CD4-positive, alpha-beta memory T cell (primary cell): ENCODE measurements around the gene BEST1. TPM values are rescaled to one million over a fixed set of nuclear protein-coding genes. Genes with fewer than 3 reads are reported as not detected.
A peak's percentile ranks its signal among the peaks of the same experiment; 100 is the strongest.

ENCODE experiments used
- CTCF ChIA-PET: fragments of 350-600 bp; sonication (Branson Sonifier 250); formaldehyde crosslinking; loops from one replicate; lab custom pipeline; 2021; ENCODE audit warnings: inconsistent platforms; ENCODE audit not compliant: partially characterized antibody; lab: Charles Lee
- POLR2A ChIA-PET: fragments of 350-600 bp; sonication (Branson Sonifier 250); formaldehyde crosslinking; loops from one replicate; lab custom pipeline; 2021; ENCODE audit not compliant: partially characterized antibody; lab: Charles Lee
- DNase-seq, 5 donors: peaks; one replicate each; pipeline versions ENCODE4 v3.0.0 to v3.0.0-alpha.2; 2020 to 2022; ENCODE audit warnings: mixed read lengths in 1 of 5
- H3K27ac ChIP-seq: one replicate; pipeline ENCODE4 v1.7.0; 2013; ENCODE audit warnings: low read depth, low read length
- H3K27me3 ChIP-seq: 2 replicates; pipeline ENCODE4 v1.7.0; 2013; ENCODE audit warnings: mild to moderate bottlenecking, low read length, moderate library complexity; ENCODE audit not compliant: insufficient read depth
- H3K36me3 ChIP-seq: 2 replicates; pipeline ENCODE4 v1.7.0; 2013; ENCODE audit warnings: mild to moderate bottlenecking, low read length, moderate library complexity; ENCODE audit not compliant: insufficient read depth
- H3K4me1 ChIP-seq: 2 replicates; pipeline ENCODE4 v1.7.0; 2013; ENCODE audit warnings: mild to moderate bottlenecking, low read length, moderate library complexity; ENCODE audit not compliant: insufficient read depth
- H3K4me3 ChIP-seq, 2 donors: one replicate each; pipeline ENCODE4 v1.7.0; 2013; ENCODE audit warnings: low read length in 2 of 2, mild to moderate bottlenecking in 1 of 2
- H3K9me3 ChIP-seq, 2 donors: one replicate each; pipeline ENCODE4 v1.7.0; 2013; ENCODE audit warnings: low read length in 2 of 2, control low read depth in 1 of 2; ENCODE audit not compliant: control insufficient read depth in 1 of 2
- H3K27ac Mint-ChIP-seq, 7 donors: one replicate each; pipeline ENCODE4 v1.8.0; 2020 to 2021; ENCODE audit warnings: mixed read lengths in 7 of 7, mild to moderate bottlenecking in 6 of 7, inconsistent platforms in 3 of 7, moderate library complexity in 3 of 7
- H3K27me3 Mint-ChIP-seq, 2 donors: one replicate each; pipeline ENCODE4 v1.8.0; 2020 to 2021; ENCODE audit warnings: mixed read lengths in 2 of 2
- H3K36me3 Mint-ChIP-seq, 2 donors: one replicate each; pipeline ENCODE4 v1.8.0; 2020 to 2021; ENCODE audit warnings: mixed read lengths in 2 of 2, inconsistent platforms in 1 of 2, mild to moderate bottlenecking in 1 of 2
- H3K4me1 Mint-ChIP-seq, 4 donors: one replicate each; pipeline ENCODE4 v1.8.0; 2020 to 2021; ENCODE audit warnings: mixed read lengths in 4 of 4, mild to moderate bottlenecking in 1 of 4
- H3K4me3 Mint-ChIP-seq, 8 donors: one replicate each; pipeline ENCODE4 v1.8.0; 2020 to 2021; ENCODE audit warnings: mixed read lengths in 8 of 8, mild to moderate bottlenecking in 7 of 8, moderate library complexity in 6 of 8, inconsistent platforms in 3 of 8
- H3K9me3 Mint-ChIP-seq, 8 donors: one replicate each; pipeline ENCODE4 v1.8.0; 2020 to 2021; ENCODE audit warnings: mixed read lengths in 8 of 8, mild to moderate bottlenecking in 5 of 8, inconsistent platforms in 3 of 8, moderate library complexity in 1 of 8
- intact Hi-C: fragments of 100-400 bp; cut with micrococcal nuclease; formaldehyde crosslinking; loops from one replicate; pipeline ENCODE4 v1.15.1; 2023
- polyA plus RNA-seq, 2 donors: library from polyadenylated mRNA; unstranded; fragments of 300-500 nt; fragmentation: Illumina TruSeq; gene quantifications; one replicate each; pipeline ENCODE4 v1.2.3, GENCODE V29; 2021
- total RNA-seq, 2 experiments: library from RNA; stranded (reverse); gene quantifications; one replicate each; pipeline ENCODE4 v1.2.3, GENCODE V29; 2021

BEST1 gene
- total and polyA plus RNA-seq, 4 experiments from 2014 or later: 0.26 to 1.3 (median 0.89) TPM

GRCh38 chr11:61955422-61956135, 5.4 kb downstream of the BEST1 start:
- Histone ChIP-seq H3K36me3 (no peaks in the 10 kb centered on the region), H3K9me3 (no peaks in the 10 kb centered on the region), H3K27me3 (peaks cover 6% of the 10 kb centered on the region), H3K27ac (no peak overlapping the region), H3K4me1 (peaks cover 10% of the 10 kb centered on the region), H3K4me3 (no peak overlapping the region)
- Mint-ChIP-seq H3K4me3 (peak overlapping the region in 7 of 8 donors; percentile 17 to 65 (median 43)), H3K36me3 (no peaks in the 10 kb centered on the region), H3K4me1 (peaks cover 2 to 9% (median 6%) of the 10 kb centered on the region in 4 donors), H3K9me3 (peaks cover 0 to 3% (median 0%) of the 10 kb centered on the region in 8 donors), H3K27ac (peak overlapping the region in 4 of 7 donors; percentile 17 to 86 (median 33)), H3K27me3 (peaks cover 2 to 5% of the 10 kb centered on the region in 2 donors)
- POLR2A ChIA-PET: interaction anchor here (0.9 to 1.2 kb wide), 2 partner anchors 10 to 12 kb away, joined by 3 to 10 read pairs; partner anchors contain the start of gene FTH1
- peak; percentile 24 to 39 (median 35) for DNase-seq
- CTCF ChIA-PET: no interaction called here
- intact Hi-C loops: no loop called here

DNA sequence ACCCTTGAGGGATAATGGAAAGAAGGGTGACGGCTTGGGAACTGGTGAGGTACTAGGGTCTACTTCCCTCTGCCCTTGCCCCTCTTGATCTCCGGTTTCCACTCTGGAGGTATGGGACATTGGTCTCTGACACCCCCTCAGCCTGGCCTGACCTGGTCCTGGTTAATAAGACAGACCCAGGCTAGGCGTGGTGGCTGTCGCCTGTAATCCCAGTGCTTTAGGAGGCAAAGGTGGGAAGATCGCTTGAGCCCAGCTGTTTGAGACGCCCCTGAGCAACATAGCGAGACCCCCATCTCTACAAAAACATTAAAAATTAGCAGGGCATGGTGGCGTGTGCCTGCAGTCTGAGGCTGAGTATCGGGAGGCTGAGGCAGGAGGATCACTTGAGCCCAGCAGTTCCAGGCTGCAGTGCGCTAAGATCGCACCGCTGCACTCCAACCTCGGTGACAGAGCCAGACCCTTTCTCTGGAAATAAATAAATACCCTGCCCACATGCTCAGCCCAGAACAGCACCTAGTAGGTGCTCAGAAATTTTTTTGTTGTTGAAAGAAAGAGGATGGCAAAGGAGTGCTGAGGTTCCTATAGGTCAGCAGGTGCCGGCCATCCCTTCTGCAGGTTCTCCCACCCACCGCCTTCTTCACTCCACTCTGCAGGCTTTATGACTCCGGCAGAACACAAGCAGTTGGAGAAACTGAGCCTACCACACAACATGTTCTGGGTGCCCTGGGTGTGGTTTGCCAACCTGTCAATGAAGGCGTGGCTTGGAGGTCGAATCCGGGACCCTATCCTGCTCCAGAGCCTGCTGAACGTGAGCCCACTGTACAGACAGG, 6.3 kb downstream of the BEST1 start:
- Mint-ChIP-seq H3K36me3 (no peaks in the 10 kb centered on the region), H3K27me3 (peaks cover 2 to 5% of the 10 kb centered on the region in 2 donors), H3K27ac (peak overlapping the region in 3 of 7 donors; percentile 31 to 84 (median 35)), H3K9me3 (peaks cover 0 to 8% (median 0%) of the 10 kb centered on the region in 8 donors), H3K4me3 (peak overlapping the region in 7 of 8 donors; percentile 6 to 65 (median 43)), H3K4me1 (peaks cover 2 to 9% (median 6%) of the 10 kb centered on the region in 4 donors)
- no peaks in the 10 kb centered on the region for H3K9me3 ChIP-seq
- H3K4me3 ChIP-seq: no peak overlapping the region
- no peak overlapping the region for H3K27ac ChIP-seq
- H3K27me3 ChIP-seq: peaks cover 6% of the 10 kb centered on the region
- CTCF ChIA-PET: no interaction called here
- peak in 1 of 5 donors; percentile 17 for DNase-seq
- peaks cover 10% of the 10 kb centered on the region for H3K4me1 ChIP-seq
- H3K36me3 ChIP-seq: no peaks in the 10 kb centered on the region
- POLR2A ChIA-PET: no interaction called here
- intact Hi-C loops: no loop called here

GRCh38 chr11:61957021-61957770, 7.0 kb downstream of the BEST1 start:
- H3K4me1 ChIP-seq: peaks cover 10% of the 10 kb centered on the region
- no peak overlapping the region for H3K4me3 Mint-ChIP-seq
- no peak overlapping the region for H3K27ac ChIP-seq
- no peak overlapping the region for H3K4me3 ChIP-seq
- DNase-seq: no peak
- H3K36me3 Mint-ChIP-seq: no peaks in the 10 kb centered on the region
- H3K9me3 Mint-ChIP-seq: peaks cover 0 to 8% (median 0%) of the 10 kb centered on the region in 8 donors
- H3K27me3 Mint-ChIP-seq: peaks cover 2 to 5% of the 10 kb centered on the region in 2 donors
- H3K9me3 ChIP-seq: no peaks in the 10 kb centered on the region
- ChIA-PET CTCF (interaction anchor here (0.8 kb wide), 1 partner anchor 125 kb away, joined by 5 read pairs; no protein-coding TSS in a partner anchor), POLR2A (interaction anchor here (2.9 kb wide), 1 partner anchor 11 kb away, joined by 14 read pairs; the partner anchor contains the start of gene FTH1)
- H3K27ac Mint-ChIP-seq: no peak overlapping the region
- no peaks in the 10 kb centered on the region for H3K36me3 ChIP-seq
- intact Hi-C loops: no loop called here
- H3K4me1 Mint-ChIP-seq: peaks cover 2 to 14% (median 6%) of the 10 kb centered on the region in 4 donors
- peaks cover 6% of the 10 kb centered on the region for H3K27me3 ChIP-seq

- peaks cover 0 to 8% (median 0%) of the 10 kb centered on the region in 8 donors for H3K9me3 Mint-ChIP-seq
- Histone ChIP-seq H3K27ac (no peak overlapping the region), H3K9me3 (no peaks in the 10 kb centered on the region), H3K4me1 (peaks cover 17% of the 10 kb centered on the region), H3K36me3 (no peaks in the 10 kb centered on the region), H3K4me3 (no peak overlapping the region), H3K27me3 (peaks cover 6% of the 10 kb centered on the region)
- CTCF ChIA-PET: interaction anchor here (0.7 to 1.1 kb wide), 2 partner anchors 11 to 124 kb away, joined by 3 read pairs; no protein-coding TSS in a partner anchor
- peaks cover 11 to 24% (median 17%) of the 10 kb centered on the region in 4 donors for H3K4me1 Mint-ChIP-seq
- peaks cover 2 to 5% of the 10 kb centered on the region in 2 donors for H3K27me3 Mint-ChIP-seq
- intact Hi-C loops: no loop called here
- peak overlapping the region in 1 of 8 donors; percentile 10 for H3K4me3 Mint-ChIP-seq
- POLR2A ChIA-PET: interaction anchor here (2.9 kb wide), 1 partner anchor 9 kb away, joined by 14 read pairs; the partner anchor contains the start of gene FTH1
- peaks cover 4 to 9% of the 10 kb centered on the region in 2 donors for H3K36me3 Mint-ChIP-seq
- H3K27ac Mint-ChIP-seq: peak overlapping the region in 4 of 7 donors; percentile 12 to 70 (median 45)
- no peak for DNase-seq
Observed at GRCh38 chr11:61958590-61958989, 8.4 kb downstream of the BEST1 start.

- ChIA-PET POLR2A (interaction anchor here (2.9 kb wide), 1 partner anchor 9 kb away, joined by 14 read pairs; the partner anchor contains the start of gene FTH1), CTCF (interaction anchor here (0.7 to 1.1 kb wide), 2 partner anchors 12 to 123 kb away, joined by 3 read pairs; no protein-coding TSS in a partner anchor)
- no peaks in the 10 kb centered on the region for H3K9me3 ChIP-seq
- Mint-ChIP-seq H3K9me3 (peaks cover 0 to 8% (median 0%) of the 10 kb centered on the region in 8 donors), H3K4me3 (no peak overlapping the region), H3K27ac (peak overlapping the region in 5 of 7 donors; percentile 22 to 87 (median 52)), H3K36me3 (peaks cover 10 to 14% of the 10 kb centered on the region in 2 donors), H3K27me3 (peaks cover 2 to 3% of the 10 kb centered on the region in 2 donors), H3K4me1 (peaks cover 16 to 29% (median 22%) of the 10 kb centered on the region in 4 donors)
- H3K27ac ChIP-seq: no peak overlapping the region
- DNase-seq: no peak
- peaks cover 6% of the 10 kb centered on the region for H3K27me3 ChIP-seq
- H3K36me3 ChIP-seq: peaks cover 3% of the 10 kb centered on the region
- H3K4me3 ChIP-seq: no peak overlapping the region
- intact Hi-C loops: no loop called here
- peaks cover 23% of the 10 kb centered on the region for H3K4me1 ChIP-seq
Observed at GRCh38 chr11:61959114-61959513, 9.0 kb downstream of the BEST1 start.

- no peaks in the 10 kb centered on the region for H3K27me3 Mint-ChIP-seq
- H3K36me3 Mint-ChIP-seq: peaks cover 15 to 20% of the 10 kb centered on the region in 2 donors
- intact Hi-C loops: no loop called here
- H3K4me3 Mint-ChIP-seq: no peak overlapping the region
- Histone ChIP-seq H3K9me3 (no peaks in the 10 kb centered on the region), H3K36me3 (peaks cover 9% of the 10 kb centered on the region), H3K4me3 (no peak overlapping the region), H3K27ac (no peak overlapping the region), H3K4me1 (peaks cover 27% of the 10 kb centered on the region), H3K27me3 (peaks cover 6% of the 10 kb centered on the region)
- POLR2A ChIA-PET: interaction anchor here (2.1 to 2.9 kb wide), 2 partner anchors 8 to 66 kb away, joined by 7 to 14 read pairs; partner anchors contain the start of gene FTH1
- DNase-seq: no peak
- H3K4me1 Mint-ChIP-seq: peaks cover 20 to 35% (median 27%) of the 10 kb centered on the region in 4 donors
- H3K27ac Mint-ChIP-seq: peak overlapping the region in 1 of 7 donors; percentile 87
- CTCF ChIA-PET: interaction anchor here (1.5 to 14.1 kb wide), 2 partner anchors 9 to 123 kb away, joined by 4 to 90 read pairs; no protein-coding TSS in a partner anchor
- peaks cover 0 to 8% (median 0%) of the 10 kb centered on the region in 8 donors for H3K9me3 Mint-ChIP-seq
Observed at GRCh38 chr11:61959678-61960077, 9.5 kb downstream of the BEST1 start.
